Coronary artery (tissue), 2 donors: Measurements from ENCODE around the gene CDC34.

Source experiments
- DNase-seq: peaks from one replicate; pipeline ENCODE4 v3.0.0-alpha.2; 2017; ENCODE audit warnings: low spot score
- H3K27ac ChIP-seq, 2 donors: fragments of 200-600 bp; sonication (generic); one replicate each; pipeline ENCODE4 v1.5.1; 2016 to 2019
- H3K4me3 ChIP-seq: fragments of 200-600 bp; sonication (generic); 2 replicates; pipeline ENCODE4 v1.5.1; 2016; ENCODE audit warnings: mild to moderate bottlenecking, moderate library complexity
- CTCF ChIP-seq: fragments of 200-600 bp; sonication (generic); IDR thresholded peaks from one replicate; pipeline ENCODE4 v1.5.1; 2019; ENCODE audit warnings: antibody characterized with exemption

CDC34 gene

GRCh38 chr19:560121-560520 lies 28.6 kb downstream of the CDC34 start:
- no peak for TF ChIP-seq CTCF
- DNase-seq, result no peak
- no peak overlapping the region for H3K27ac ChIP-seq
- no peak overlapping the region for H3K4me3 ChIP-seq

GRCh38 chr19:566403-566802 lies 34.8 kb downstream of the CDC34 start:
- TF ChIP-seq CTCF, result no peak
- Histone ChIP-seq H3K4me3 (no peak overlapping the region), H3K27ac (no peak overlapping the region)
- DNase-seq, result no peak

GRCh38 chr19:566844-567243 lies 35.3 kb downstream of the CDC34 start:
- Histone ChIP-seq H3K27ac (no peak overlapping the region), H3K4me3 (no peak overlapping the region)
- no peak for DNase-seq
- no peak for TF ChIP-seq CTCF

GRCh38 chr19:567296-567900 lies 35.8 kb downstream of the CDC34 start:
- H3K4me3 ChIP-seq, result no peak overlapping the region
- TF ChIP-seq CTCF, result no peak
- no peak overlapping the region for H3K27ac ChIP-seq
- DNase-seq, result no peak

- DNase-seq, result no peak
- Histone ChIP-seq H3K27ac (no peak overlapping the region), H3K4me3 (no peak overlapping the region)
- no peak for TF ChIP-seq CTCF
Measured at GRCh38 chr19:570251-570686, 38.7 kb downstream of the CDC34 start.

- no peak for DNase-seq
- Histone ChIP-seq H3K4me3 (peak overlapping the region; percentile 83), H3K27ac (peak overlapping the region in 1 of 2 donors; percentile 82)
- TF ChIP-seq CTCF, result no peak
Measured at GRCh38 chr19:570937-571565, 39.5 kb downstream of the CDC34 start.

GRCh38 chr19:571566-571974 lies 40.0 kb downstream of the CDC34 start:
- Histone ChIP-seq H3K4me3 (peak overlapping the region; percentile 83), H3K27ac (peak overlapping the region; percentile 54 to 82)
- TF ChIP-seq CTCF, result no peak
- no peak for DNase-seq
